Measurements from ENCODE around the gene CYFIP1. TPM values are rescaled to one million over a fixed set of nuclear protein-coding genes. Genes with fewer than 3 reads are reported as not detected.
A peak's percentile ranks its signal among the peaks of the same experiment; 100 is the strongest.

Gene CYFIP1
- total RNA-seq, 2 donors from 2014 or later, result 134 to 139 TPM

- Mint-ChIP-seq H3K36me3 (ENCODE audit: low read depth) (peaks cover 3% of the 10 kb centered on the region), H3K9me3 (no peaks in the 10 kb centered on the region), H3K27me3 (ENCODE audit: insufficient read depth) (no peaks in the 10 kb centered on the region), H3K4me1 (peaks cover 16% of the 10 kb centered on the region), H3K4me3 (no peak overlapping the region), H3K27ac (no peak overlapping the region)
- DNase-seq, result peak; percentile 27
- Histone ChIP-seq H3K27ac (ENCODE audit: low read depth, low read length) (peak overlapping the region; percentile 72), H3K27me3 (ENCODE audit: control insufficient read depth, insufficient read depth, low read length, poor library complexity, severe bottlenecking) (no peaks in the 10 kb centered on the region), H3K4me3 (ENCODE audit: low read length) (no peak overlapping the region), H3K36me3 (ENCODE audit: control insufficient read depth, insufficient read depth, low read length) (no peaks in the 10 kb centered on the region), H3K9ac (ENCODE audit: extremely low read depth, low read length, poor library complexity, severe bottlenecking) (no peak overlapping the region), H3K4me1 (ENCODE audit: control insufficient read depth, insufficient read depth, low read length) (no peaks in the 10 kb centered on the region), H3K9me3 (ENCODE audit: control insufficient read depth, low read length) (no peaks in the 10 kb centered on the region)
- no peak for TF ChIP-seq CTCF (conservative IDR thresholded peaks at IDR 0.05)
- WGBS, 2 experiments (ENCODE audit: insufficient coverage in 1 of 2, insufficient read length in 1 of 2), result 81 to 89% methylated on average over 9 to 16 of the region's 16 CpGs
Observed at GRCh38 chr15:22956257-22956977, 23.8 kb downstream of the CYFIP1 start.

- H3K27ac ChIP-seq (ENCODE audit: low read depth, low read length), result no peak overlapping the region
- no peaks in the 10 kb centered on the region for H3K4me1 ChIP-seq (ENCODE audit: control insufficient read depth, insufficient read depth, low read length)
- no peak overlapping the region for H3K4me3 Mint-ChIP-seq
- peaks cover 3% of the 10 kb centered on the region for H3K36me3 Mint-ChIP-seq (ENCODE audit: low read depth)
- H3K36me3 ChIP-seq (ENCODE audit: control insufficient read depth, insufficient read depth, low read length), result no peaks in the 10 kb centered on the region
- H3K4me3 ChIP-seq (ENCODE audit: low read length), result no peak overlapping the region
- DNase-seq, result peak; percentile 8
- peaks cover 16% of the 10 kb centered on the region for H3K4me1 Mint-ChIP-seq
- H3K27me3 ChIP-seq (ENCODE audit: control insufficient read depth, insufficient read depth, low read length, poor library complexity, severe bottlenecking), result no peaks in the 10 kb centered on the region
- WGBS, 2 experiments (ENCODE audit: insufficient coverage in 1 of 2, insufficient read length in 1 of 2), result 91 to 100% methylated on average over 2 to 6 of the region's 6 CpGs
- H3K9ac ChIP-seq (ENCODE audit: extremely low read depth, low read length, poor library complexity, severe bottlenecking), result no peak overlapping the region
- no peaks in the 10 kb centered on the region for H3K27me3 Mint-ChIP-seq (ENCODE audit: insufficient read depth)
- no peak for TF ChIP-seq CTCF (conservative IDR thresholded peaks at IDR 0.05)
- H3K9me3 ChIP-seq (ENCODE audit: control insufficient read depth, low read length), result no peaks in the 10 kb centered on the region
- H3K9me3 Mint-ChIP-seq, result no peaks in the 10 kb centered on the region
- H3K27ac Mint-ChIP-seq, result no peak overlapping the region
Observed at GRCh38 chr15:22955544-22956119, 24.5 kb downstream of the CYFIP1 start.

- H3K4me1 Mint-ChIP-seq, result peaks cover 14% of the 10 kb centered on the region
- TF ChIP-seq CTCF (conservative IDR thresholded peaks at IDR 0.05), result no peak
- no peaks in the 10 kb centered on the region for H3K36me3 ChIP-seq (ENCODE audit: control insufficient read depth, insufficient read depth, low read length)
- peak; percentile 36 for DNase-seq
- H3K9ac ChIP-seq (ENCODE audit: extremely low read depth, low read length, poor library complexity, severe bottlenecking), result no peak overlapping the region
- peaks cover 3% of the 10 kb centered on the region for H3K36me3 Mint-ChIP-seq (ENCODE audit: low read depth)
- no peaks in the 10 kb centered on the region for H3K9me3 Mint-ChIP-seq
- H3K4me3 Mint-ChIP-seq, result no peak overlapping the region
- WGBS, 2 experiments (ENCODE audit: insufficient coverage in 1 of 2, insufficient read length in 1 of 2), result 88 to 94% methylated on average over 14 of the region's 14 CpGs
- no peak overlapping the region for H3K27ac ChIP-seq (ENCODE audit: low read depth, low read length)
- H3K4me3 ChIP-seq (ENCODE audit: low read length), result no peak overlapping the region
- H3K9me3 ChIP-seq (ENCODE audit: control insufficient read depth, low read length), result no peaks in the 10 kb centered on the region
- H3K27me3 Mint-ChIP-seq (ENCODE audit: insufficient read depth), result no peaks in the 10 kb centered on the region
- H3K27ac Mint-ChIP-seq, result no peak overlapping the region
- no peaks in the 10 kb centered on the region for H3K4me1 ChIP-seq (ENCODE audit: control insufficient read depth, insufficient read depth, low read length)
- no peaks in the 10 kb centered on the region for H3K27me3 ChIP-seq (ENCODE audit: control insufficient read depth, insufficient read depth, low read length, poor library complexity, severe bottlenecking)
Observed at GRCh38 chr15:22954798-22955543, 25.2 kb downstream of the CYFIP1 start.
